AG08395 (cell line): ENCODE measurements around the gene PTPRJ.

Experiments
- DNase-seq: peaks from one replicate; pipeline ENCODE4 v3.0.0; 2012; ENCODE audit warnings: mixed read lengths, low spot score

Gene PTPRJ

DNA sequence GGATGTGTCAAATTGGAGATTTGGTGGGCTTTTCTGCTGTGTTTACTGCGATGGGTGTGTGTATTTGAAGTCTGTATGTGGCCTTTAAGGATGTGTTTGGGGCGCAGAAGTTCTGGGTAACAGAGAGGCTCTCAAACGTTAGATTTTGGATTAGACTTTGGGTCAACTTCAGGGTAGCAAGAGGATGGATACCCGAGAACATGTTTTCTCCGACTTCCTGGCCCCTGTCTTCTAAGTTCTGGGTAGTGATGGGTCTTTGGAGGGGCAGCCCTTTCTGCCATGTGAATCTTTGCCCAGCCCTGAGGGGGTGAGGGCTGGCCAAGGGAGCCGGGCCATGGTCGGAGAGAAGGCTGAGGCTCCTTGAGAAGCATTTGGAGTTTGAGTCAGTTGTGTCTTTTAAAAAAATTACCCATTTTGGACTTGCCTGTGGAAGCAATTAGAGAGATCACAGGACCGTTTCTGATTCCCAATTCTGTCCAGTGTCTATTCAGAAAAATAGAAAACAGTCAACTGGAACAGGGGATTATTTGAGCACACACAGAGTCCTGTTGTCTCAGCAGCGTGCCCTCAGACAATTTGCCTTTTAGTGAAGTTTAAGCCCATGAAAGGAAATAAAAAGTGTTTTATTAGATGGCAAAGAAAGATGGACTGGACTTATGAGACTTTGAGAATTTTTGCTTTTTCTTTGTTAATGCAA, 114.4 kb downstream of the PTPRJ start:
- no peak for DNase-seq

DNA sequence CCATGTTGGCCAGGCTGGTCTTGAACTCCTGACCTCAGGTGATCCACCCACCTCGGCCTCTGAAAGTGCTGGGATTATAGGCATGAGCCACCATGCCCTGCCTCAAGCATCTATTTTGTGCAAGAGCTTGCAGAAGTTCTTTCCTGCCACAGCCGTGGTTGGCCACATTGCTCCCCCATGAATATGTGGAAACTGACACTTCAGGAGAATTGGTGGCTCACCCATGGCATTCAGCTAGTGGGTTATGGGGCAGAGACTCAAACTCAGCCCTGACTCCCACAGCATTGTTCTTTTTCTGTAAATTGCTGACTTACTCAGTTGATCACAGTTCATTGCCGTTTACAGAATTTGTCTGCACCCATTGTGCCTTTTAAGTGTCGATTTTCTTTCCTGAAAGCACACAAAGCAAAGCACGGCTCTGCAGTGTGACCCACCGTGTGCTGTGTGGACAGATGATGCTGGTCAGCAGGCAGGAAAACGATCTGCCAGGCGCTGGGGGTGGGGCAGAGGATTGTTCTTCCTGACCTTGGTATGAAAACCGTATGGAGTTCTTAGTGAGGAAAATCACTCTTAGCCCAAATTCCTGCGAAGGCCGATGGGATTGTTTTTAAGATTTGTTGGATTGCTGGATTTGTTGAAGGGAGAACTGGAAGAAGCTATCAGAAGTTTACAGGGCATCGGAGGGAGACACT, 115.6 kb downstream of the PTPRJ start:
- no peak for DNase-seq

DNA sequence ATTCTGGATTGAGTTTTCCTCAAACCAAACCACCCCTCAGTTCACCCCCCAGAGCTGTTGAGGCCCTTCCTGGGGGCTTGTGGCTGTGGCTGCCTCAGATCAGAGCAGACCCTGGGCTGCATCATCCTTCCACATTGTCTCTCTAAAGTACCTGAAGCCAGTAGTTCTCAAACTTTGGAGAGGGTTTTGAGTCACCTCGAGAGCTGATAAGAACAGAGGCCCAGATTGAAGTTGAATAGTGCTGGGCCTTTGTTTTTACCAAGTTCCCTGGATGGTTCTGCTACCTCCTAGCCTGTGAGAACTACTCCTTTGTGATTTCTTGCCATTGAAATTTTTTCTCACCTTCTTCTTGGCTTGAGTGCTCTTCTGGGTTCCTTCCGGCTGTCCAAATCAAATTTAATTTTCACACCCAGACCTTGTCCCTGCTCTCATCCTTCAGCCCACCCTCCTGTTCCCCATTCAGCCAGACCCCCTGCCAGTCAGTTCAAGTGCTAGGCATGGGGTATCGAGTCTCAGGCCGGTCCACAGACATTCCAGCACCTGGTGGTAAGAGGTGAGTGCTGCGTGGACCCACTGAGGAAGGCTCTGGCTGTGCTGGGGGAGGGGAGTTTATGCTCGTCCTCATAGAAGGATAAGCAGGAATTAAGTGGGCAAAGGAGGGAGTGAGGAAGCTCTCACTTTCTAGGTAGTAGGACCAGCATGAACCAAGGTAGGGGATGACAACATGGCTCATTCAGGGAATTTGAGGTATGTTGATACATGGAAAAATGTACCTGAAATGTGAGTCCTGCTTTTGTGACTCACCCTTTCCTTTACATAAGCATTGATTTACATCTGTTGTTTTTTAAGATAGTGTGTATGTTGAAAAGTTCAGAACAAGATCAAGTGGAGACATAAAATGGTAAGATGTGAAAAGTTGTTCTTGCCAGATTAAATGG, 116.5 kb downstream of the PTPRJ start:
- no peak for DNase-seq

DNA sequence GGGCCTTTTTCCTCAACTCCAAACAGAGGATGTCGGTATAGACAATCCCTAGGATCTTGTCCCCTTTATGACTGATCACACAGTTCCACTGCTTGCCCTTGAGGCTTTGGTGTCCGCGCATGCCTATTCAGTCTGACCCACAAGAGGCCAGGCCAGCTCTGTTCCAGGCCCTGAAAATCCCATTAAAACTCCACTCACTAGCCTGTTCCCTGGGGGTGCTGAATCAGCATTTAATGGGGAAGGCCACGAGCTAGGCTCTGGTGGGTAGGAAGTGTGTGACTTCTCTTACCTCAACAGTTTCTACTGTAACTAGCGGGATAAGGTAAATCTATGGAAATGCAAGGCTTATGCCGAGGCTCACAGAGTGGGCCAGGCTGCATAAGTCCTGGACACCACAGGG, 117.7 kb downstream of the PTPRJ start:
- no peak for DNase-seq

DNA sequence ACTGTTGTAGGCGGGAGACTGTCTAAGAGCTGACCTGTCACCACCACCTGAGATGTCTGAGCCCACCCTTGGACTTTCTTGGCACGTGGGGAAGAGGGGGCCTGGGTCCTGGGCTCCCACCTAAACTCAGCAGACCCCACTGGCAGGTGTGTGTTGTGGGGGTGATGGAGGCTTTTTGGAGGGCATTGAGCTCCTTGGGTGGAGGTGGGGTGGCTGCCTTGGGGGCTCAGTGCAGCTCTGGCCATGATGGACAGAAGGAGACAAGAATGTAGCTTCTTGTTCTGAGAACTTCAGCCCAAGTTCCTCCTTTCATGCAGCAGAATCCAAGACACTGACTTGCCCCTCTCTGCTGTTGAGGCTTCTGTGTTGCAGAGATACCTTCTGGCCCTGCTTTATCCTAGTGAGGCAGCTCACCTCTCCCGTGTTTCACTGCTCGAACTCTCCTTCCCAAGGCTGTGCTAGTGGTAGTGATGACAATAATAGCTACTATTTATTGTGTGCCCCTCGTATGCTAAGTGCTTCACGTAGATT, 119.6 kb downstream of the PTPRJ start:
- no peak for DNase-seq

DNA sequence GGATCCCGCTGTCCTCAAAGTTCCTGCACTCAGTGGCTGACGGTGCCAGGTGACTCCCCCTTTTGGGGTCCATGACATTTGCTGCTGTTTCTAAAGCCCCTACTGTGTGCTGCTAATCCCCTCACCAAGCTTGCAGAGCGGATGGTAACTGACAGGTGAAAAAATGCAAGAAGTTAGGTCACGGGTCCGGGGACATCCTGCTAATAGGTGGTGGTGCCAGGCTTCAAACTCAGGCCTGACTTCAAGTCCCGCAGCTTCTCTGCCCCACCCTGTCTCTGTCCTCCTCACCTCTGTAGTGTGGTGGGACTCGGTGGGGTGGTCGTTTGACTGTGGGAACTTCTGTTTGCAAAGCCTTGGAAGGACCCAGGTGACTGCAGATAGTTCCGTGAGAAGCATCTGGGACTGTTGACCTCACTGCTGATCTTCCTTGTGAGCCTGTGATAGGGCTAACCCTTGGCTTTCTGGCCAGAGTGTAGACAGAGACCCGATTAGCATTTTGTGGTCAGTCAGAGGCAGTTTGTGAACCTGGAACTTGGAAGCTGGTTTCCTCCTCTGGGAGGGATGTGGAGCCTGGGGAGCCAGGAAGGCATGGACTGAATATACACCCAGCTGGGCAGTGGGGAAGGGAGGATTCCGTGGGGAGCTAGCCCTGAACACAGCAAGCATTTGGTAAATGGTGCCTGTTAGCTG, 120.8 kb downstream of the PTPRJ start:
- DNase-seq: no peak

DNA sequence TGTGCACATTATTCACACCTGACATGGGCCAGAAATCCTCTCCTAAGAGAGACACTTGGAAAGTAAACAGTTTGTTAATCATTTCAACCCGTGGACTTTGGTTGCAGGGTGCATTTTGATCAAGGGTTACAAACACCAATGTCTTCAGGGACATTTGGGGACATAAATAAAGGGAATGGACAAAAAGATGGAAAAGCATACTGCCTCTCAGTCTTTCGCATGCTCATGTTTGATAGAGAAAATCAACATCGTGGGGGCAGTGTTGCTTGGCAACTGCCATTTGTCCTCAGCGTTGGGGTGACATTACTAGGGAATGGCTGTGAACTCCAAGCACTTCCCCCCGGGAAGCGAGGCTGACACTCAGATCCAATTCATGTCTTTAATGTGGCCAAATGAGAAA, 121.6 kb downstream of the PTPRJ start:
- no peak for DNase-seq

DNA sequence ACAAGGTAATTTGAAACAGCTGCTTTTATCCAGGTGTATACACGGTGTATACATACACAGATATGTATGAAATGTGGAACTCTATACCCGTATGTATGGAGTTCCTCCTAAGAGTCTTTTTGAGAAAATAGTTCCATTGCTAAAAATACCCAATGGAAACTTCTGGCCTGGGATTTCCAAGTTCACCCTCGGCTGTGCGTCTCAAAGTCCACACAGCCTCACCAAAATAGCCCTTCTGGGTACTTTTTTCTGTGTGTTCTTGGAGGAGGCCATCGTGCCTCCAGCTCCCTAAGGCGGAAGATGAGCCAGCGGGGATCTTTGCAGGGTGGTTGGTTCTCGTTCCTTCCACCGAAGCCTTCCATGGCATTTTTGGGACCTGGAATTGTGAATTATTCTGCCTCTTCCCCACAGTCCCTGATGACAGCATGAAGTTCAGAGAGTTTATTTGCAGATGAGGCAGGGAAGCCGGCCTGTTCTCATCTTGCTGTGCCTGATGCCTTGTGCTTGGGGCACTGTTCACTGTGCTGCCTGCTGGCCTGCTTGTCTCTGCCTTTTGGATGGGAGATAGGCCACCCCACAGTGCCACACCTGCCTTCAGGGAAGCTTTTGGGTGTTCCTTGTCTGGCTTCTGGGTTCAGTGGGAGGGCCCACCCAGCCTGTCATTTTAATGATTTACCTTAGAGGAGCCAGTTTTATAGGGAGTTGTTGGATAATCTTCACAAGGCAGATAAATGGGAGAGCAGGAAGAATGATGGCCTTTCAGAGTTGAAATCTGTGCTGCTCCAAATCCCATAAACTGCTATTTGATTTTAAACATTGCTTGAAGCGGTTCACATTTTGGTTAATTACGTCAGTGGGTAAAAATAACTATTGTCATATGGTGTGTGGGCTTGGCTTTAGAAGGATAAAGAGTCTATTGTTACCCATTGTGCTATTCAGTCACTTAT, 123.5 kb downstream of the PTPRJ start:
- DNase-seq: peak; percentile 28

DNA sequence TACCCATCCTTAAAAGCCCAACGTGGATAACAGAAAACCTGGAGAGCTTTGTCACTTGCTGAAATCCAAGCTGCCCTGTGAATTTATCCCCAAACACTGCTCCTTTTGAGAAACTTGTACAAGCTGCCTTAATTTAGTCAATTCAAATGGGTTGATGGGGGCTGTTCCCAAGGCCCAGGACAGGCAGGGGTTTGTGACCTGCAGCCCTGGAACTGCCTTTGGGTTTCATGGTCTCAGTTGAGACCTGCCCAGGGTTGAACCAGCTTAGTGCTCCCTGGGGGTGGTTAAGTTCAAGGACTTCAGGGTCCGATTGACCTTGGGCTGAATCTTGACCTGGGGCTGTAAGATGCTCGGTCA, 124.2 kb downstream of the PTPRJ start:
- no peak for DNase-seq

DNA sequence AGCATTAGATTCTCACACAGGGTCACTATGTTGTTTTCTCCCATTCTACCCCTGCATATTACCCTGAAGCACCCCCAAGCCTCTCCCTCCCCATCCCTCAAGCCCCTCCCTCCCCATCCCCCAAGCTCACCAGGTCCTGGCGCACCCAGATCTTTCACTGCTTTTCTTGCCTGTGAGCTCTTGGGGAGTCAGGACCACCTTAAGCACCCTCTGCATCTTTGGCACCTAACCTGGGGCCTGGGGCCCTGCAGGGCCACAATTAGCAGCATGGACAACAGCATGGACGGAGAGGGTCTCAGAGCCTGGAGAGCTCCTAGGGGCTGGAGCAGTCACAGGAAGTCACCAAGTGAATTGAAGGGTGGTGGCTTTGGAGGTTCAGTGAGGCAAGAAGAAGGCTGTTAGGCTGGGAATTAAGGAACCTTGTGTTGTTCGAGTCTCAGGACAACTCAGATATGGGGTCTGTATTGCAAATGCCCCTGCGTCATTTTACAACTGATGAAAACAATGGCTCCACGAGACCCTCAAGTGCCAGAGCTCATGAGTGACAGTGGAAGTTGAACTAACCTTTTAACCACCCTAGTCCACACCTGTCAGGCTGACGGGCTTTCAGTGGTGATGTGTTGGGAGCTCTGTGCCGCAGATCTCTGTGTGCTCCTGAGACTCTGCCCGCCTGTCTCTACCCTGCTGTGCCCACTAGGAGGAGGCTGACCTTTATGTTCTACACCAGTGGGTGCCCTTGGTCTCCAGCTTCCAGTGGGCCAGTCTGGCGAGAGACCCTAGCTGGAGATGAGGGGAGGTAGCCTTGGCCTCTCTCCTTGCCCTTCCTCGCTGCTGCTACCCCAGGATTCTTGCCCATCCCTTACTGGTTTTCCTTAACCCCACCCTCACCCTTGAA, 125.0 kb downstream of the PTPRJ start:
- DNase-seq: no peak

DNA sequence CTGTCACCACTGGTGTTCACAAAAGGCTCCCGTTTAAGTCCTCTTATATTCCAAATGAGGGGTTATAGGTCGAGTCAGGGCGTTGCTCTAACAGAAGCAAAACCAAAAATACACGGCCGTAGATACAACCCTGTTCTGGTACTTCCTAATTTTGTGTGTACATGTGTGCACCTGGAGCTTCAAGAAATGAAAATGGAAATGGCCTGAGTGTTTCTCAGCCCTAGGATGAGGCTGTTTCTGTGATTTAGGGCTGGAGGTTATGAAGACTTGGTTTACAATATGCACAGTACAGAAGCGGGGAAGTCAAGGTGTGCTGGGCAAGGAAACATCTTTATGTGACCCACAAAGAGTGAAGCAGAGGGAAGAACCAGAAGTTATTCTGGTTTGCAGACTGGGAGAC, 125.8 kb downstream of the PTPRJ start:
- no peak for DNase-seq

DNA sequence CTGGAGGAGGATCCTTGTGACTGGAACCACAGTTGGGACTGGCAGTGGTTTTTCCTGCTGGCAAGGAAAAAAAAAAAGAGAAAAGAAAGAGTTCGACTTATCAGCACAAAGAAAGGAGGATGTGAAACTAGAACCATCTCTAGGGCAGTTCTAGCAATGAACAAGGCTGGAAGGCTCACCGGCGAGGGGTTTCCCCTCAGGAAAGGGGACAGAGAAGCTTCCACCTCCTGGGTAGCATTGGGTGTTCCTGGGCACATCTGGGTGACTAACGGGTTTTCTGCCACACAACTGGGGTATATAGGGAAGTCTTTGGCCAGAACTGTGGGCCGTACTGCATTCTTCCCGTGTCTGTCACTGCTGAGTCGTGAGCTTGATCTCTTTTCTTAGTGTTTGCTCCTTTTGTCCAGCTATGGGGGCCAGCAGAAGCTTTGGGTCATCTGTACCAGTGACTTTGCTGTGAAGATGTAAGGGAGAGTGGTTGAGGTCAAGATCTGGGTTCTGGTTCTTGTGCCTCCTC, 126.9 kb downstream of the PTPRJ start:
- peak; percentile 67 for DNase-seq

DNA sequence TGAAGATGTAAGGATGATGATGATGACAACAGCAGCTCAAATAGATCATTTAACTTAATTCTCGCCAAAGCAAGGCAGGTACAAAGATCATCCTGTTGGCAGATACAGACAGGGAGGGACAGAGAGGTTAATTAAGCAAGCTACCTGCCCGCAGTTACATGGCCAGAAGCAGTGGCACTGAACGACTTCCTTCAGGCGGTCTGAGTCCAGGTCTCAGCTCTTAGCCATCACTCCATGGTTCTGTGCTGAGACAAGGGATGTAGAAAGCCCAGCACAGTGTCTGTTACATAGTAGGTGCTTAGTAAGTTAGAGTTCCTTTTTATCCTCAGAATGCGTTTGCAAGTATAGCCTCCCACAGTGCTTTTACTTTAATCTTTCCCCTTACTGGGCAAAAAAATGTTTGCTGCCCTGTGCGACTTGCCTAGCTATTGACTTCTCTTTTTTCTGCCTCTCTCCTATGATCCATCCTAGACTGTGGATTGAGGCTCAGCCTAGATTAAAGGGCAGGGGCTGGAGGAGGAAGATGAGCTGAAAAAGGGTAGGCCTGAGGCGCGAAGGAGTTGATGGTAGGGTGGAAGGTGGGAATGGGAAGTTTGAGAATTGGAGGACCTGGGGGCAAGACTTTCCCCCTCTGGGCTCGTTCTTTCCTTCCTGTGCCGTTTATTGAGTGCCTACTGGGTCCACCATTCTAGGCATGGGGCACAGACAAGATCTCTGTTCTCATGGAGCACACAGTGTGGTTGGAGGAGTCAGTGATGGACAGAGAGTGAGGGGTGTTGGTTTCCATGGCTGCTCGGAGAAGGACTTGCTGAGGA, 128.1 kb downstream of the PTPRJ start:
- DNase-seq: no peak

DNA sequence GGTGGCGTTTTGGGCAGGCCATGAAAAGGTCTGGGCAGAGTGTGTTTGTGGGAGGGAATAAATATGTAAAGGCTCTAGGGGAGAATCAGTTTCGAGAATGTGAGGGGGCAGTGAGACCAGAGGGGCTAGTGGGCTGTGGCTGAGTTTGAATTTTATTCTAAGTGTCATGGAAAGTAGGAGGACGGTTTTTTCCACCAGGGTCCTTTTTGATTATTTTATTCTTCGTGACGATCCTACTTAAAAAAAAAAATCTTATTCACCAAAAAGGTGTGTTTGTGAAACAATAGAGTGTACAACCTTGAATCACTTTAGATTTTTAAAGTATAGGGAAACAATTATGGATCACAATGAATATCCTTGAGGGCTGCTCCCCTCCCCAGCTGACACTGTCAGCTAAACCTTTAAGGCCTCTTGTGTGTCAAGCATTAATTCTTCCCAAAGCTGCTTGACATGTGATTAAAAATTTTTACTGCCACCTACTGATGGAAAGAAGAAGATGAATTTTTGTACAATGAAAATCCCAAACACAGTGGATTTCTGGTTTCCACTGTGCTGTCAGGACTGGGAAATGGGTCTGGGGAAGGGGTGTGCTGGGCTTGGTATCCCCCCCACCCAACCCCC, 128.8 kb downstream of the PTPRJ start:
- DNase-seq: peak; percentile 64

DNA sequence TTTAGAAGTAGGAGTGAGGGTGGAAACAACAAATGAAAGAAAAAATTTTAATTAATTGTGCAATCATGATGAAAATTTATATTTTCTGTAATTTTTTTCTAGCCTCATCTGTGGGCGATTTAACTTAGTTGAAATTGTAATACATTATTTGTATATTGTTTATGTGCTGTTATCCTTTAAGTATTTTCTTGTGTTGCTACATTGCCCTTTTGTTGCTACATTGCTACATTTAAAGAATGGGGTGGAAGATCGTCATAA, 130.1 kb downstream of the PTPRJ start:
- no peak for DNase-seq

DNA sequence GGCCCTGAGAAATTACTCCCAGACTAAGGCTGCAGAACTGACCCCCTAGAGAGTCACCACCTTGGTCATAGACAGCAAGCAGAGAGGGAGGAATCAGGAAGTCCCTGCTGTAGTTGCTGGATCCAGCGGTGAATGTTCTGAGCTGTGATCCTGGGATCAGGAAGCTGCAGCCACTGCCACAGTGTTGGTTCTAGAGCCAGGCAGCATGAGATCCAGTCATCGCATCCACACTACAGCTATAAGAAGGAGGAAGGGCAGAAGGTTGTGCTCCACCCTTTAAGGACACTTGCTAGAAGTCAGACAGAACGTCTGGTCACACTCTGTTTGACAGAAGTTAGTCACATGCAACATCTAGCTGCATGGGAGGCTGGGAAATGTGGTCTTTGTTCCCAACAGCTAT, 131.5 kb downstream of the PTPRJ start:
- no peak for DNase-seq

DNA sequence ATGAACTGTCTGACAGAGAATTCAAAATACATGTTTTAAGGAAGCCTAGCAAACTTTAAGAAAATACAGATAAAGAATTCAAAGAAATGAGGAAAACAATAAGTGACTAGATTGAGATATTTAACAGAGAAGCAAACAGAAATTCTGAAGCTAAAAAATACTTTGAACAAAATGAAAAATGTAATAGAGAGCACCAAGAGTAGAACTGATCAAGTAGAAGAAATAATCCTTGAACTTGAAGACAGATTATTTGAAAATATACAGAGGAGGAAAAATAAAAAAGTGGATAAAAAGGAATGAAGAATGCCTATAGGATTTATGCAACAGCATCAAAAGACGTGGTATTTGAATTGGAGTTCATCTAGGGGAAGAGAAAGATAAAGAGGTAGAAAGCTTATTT, 134.4 kb downstream of the PTPRJ start:
- DNase-seq: no peak

DNA sequence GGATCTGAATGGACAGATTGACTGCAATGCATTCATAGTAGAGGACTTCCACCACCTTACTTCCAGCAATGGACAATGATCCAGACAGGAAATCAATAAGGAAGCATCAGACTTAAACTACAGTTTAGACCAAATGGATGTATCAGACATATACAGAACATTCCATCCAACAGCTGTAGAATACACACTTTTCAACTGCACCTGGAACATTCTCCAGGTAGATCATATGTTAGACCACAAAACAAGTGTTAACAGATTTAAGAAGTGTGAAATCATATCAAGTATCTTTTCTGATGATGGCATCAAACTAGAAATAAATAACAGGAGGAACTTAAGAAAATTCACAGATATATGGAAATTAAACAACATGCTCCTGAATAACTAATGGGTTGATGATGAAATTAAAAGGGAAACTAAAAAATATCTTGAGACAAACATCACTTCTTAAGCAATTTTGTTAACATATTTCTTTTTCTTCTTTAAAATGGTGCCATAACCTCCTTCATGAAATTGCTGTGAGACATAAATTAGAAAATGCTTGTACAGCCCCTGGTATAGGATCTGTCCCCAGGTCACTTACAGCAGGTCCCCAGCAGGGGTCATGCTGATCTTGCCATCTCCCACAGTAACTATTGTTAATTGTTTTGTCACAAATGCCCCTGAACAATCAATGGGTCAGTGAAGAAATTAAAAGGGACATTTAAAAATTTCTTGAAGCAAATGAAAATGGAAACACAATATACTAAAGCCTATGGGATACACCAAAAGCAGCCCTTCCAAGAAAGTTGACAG, 136.3 kb downstream of the PTPRJ start:
- DNase-seq: peak; percentile 38
